Activated CD8-positive, alpha-beta T cell treated with anti-CD3 and anti-CD28 coated beads, Interleukin-2, amount 10 ng/mL, durations not matched to agents 7 days and 5 days (primary cell): Measurements from ENCODE around the gene GRIA3. TPM values are rescaled to one million over a fixed set of nuclear protein-coding genes. Genes with fewer than 3 reads are reported as not detected.

Source experiments
- ATAC-seq: fragments of 150-1000 bp; cut with Tn5 transposase; one replicate; pipeline ENCODE4 v1.10.0; 2021; ENCODE audit warnings: moderate library complexity
- CTCF ChIA-PET: fragments of 350-600 bp; sonication (Branson Sonifier 250); formaldehyde crosslinking; loops from one replicate; lab custom pipeline; 2021; ENCODE audit warnings: antibody characterized with exemption; lab: Charles Lee
- POLR2A ChIA-PET: fragments of 350-600 bp; sonication (Branson Sonifier 250); formaldehyde crosslinking; loops from one replicate; lab custom pipeline; 2021; ENCODE audit warnings: antibody characterized with exemption; lab: Charles Lee
- DNase-seq: peaks from one replicate; pipeline ENCODE4 v3.0.0-alpha.2; 2020
- H3K27ac Mint-ChIP-seq: one replicate; pipeline ENCODE4 v1.8.0; 2021; ENCODE audit warnings: mild to moderate bottlenecking, mixed read lengths
- H3K27me3 Mint-ChIP-seq: one replicate; pipeline ENCODE4 v1.8.0; 2021; ENCODE audit warnings: low read depth, mixed read lengths
- H3K36me3 Mint-ChIP-seq: one replicate; pipeline ENCODE4 v1.8.0; 2021; ENCODE audit warnings: low read depth, mixed read lengths
- H3K4me1 Mint-ChIP-seq: one replicate; pipeline ENCODE4 v1.8.0; 2021; ENCODE audit warnings: low read depth, mixed read lengths
- H3K4me3 Mint-ChIP-seq: one replicate; pipeline ENCODE4 v1.8.0; 2021; ENCODE audit warnings: mild to moderate bottlenecking, mixed read lengths
- H3K9me3 Mint-ChIP-seq: one replicate; pipeline ENCODE4 v1.8.0; 2022; ENCODE audit warnings: mixed read lengths; ENCODE audit not compliant: insufficient read depth
- total RNA-seq, 2 experiments: library from RNA; stranded (reverse); gene quantifications; one replicate each; pipeline ENCODE4 v1.2.3, GENCODE V29; 2021

The GRIA3 gene
- total RNA-seq, 2 experiments from 2014 or later: not detected

DNA sequence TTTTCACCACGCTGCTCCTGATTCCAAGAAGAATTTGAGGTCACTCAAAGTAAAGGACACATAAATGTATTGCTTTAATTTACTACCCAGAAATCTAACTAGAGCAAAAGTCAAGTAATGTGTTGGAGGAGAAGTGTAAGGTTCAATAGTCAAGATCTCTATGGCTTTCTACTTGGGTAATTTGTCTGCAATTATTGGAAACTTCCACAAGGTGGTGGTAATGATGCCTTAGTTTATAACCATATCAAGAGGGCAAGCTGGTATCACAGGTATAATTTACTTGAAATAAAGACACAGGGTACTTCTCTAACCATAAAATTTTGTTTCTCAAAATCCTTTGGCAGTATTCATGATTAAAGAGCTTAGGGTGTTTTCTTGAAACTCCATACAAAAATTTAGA, 10.2 kb upstream of the GRIA3 start:
- no peak for ATAC-seq
- no peaks in the 10 kb centered on the region for H3K9me3 Mint-ChIP-seq
- H3K4me3 Mint-ChIP-seq: no peak overlapping the region
- no peak for DNase-seq
- ChIA-PET POLR2A (no interaction called here), CTCF (no interaction called here)
- no peaks in the 10 kb centered on the region for H3K4me1 Mint-ChIP-seq
- no peaks in the 10 kb centered on the region for H3K27me3 Mint-ChIP-seq
- H3K36me3 Mint-ChIP-seq: no peaks in the 10 kb centered on the region
- H3K27ac Mint-ChIP-seq: no peak overlapping the region

DNA sequence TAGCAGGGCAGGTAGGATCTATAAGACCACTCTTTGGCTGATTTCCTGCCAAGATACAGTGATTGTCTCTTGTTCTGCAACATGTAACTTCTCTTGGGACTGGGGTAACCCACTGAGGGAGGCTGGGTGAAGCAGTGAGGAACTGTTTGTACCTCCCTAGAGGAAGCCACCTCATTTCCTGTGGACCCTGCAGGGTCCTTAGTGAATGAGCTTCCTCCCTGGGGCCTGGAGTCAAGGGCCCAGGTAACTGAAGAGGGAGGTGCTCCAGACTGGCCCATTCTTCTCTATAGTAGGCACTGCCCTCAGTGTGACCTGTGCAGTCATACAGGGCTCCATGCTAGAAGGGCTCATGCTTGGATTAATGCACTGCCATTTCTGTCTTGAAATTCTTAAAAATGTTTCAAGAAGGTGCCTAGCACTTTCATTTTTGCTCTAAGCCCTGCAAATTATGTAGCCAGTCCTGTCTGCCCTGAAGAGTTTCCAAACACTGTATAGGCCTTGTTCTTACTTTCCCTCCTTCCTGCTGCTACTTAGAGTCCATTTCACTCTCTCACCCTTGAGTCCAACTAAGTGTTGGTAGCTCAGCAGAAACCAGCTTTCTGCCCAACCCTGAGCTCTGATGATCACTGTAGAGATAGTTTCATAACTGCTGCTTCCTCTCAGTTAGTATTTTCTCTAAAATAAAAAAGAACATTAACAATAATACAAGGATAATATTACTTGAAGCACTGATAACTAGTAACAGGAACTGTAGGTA, 8.5 kb upstream of the GRIA3 start:
- H3K27ac Mint-ChIP-seq: no peak overlapping the region
- no peak overlapping the region for H3K4me3 Mint-ChIP-seq
- DNase-seq (no peak), ATAC-seq (no peak)
- ChIA-PET POLR2A (no interaction called here), CTCF (no interaction called here)
- no peaks in the 10 kb centered on the region for H3K9me3 Mint-ChIP-seq
- H3K4me1 Mint-ChIP-seq: no peaks in the 10 kb centered on the region
- no peaks in the 10 kb centered on the region for H3K27me3 Mint-ChIP-seq
- no peaks in the 10 kb centered on the region for H3K36me3 Mint-ChIP-seq

DNA sequence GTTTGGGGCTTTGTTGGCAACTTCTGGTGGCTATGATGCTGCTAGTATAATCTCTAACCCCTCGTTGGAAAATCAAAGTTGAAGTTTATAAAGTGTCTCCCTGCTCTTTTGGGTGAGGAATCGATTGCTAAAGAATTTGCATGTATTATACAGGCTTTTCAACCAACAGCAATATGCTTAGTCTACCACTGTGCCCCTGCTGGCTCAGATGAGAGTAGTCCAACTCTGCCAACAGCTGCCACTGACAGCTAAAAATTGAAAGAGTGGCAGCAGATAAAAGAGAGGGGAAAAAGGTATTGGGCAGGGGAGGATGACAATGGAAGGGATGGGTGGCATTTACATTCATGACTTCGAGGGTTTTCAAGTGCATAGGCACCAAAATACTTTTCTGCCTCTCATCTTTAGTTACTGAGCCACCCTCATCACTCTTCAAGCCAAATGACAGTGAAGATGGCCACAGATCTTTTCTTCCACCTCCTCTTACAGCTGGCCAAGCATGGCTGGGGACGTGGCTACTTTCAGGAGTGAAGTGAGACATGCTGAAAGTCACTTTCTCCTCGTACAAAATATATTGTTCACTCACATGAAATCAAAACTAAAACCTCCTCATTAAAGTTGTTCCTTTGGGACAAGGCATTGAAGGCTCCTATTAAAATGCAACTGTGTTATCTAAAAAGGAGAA, 2.7 kb upstream of the GRIA3 start:
- H3K27me3 Mint-ChIP-seq: peaks cover 23% of the 10 kb centered on the region
- H3K36me3 Mint-ChIP-seq: no peaks in the 10 kb centered on the region
- CTCF ChIA-PET: no interaction called here
- DNase-seq (no peak), ATAC-seq (no peak)
- no peak overlapping the region for H3K27ac Mint-ChIP-seq
- POLR2A ChIA-PET: no interaction called here
- H3K4me3 Mint-ChIP-seq: no peak overlapping the region
- no peaks in the 10 kb centered on the region for H3K4me1 Mint-ChIP-seq
- H3K9me3 Mint-ChIP-seq: no peaks in the 10 kb centered on the region

DNA sequence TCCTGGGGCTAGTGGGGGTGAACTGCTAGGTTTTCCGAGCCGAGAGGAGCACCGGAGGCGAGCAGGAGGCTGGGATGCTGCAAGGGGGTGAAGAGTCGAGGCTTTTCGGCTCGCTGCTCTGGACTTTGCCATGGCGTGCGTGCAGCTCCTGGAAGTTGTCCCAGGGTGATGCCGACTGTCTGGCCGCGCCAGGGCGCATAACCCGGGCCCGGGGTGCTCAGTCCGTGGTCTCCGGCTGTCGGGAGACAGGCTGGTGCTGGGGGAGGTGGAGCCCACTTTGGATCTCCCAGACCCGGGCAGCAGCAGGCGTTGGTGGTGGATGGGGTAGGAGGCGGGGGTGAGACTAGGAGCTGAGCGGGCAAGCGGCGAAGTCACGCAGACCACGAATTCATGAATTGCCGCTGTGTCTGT, 793 bp downstream of the GRIA3 start:
- no peak overlapping the region for H3K4me3 Mint-ChIP-seq
- ChIA-PET CTCF (no interaction called here), POLR2A (no interaction called here)
- peaks cover 23% of the 10 kb centered on the region for H3K27me3 Mint-ChIP-seq
- H3K9me3 Mint-ChIP-seq: no peaks in the 10 kb centered on the region
- no peaks in the 10 kb centered on the region for H3K36me3 Mint-ChIP-seq
- no peaks in the 10 kb centered on the region for H3K4me1 Mint-ChIP-seq
- no peak for DNase-seq
- no peak for ATAC-seq
- no peak overlapping the region for H3K27ac Mint-ChIP-seq

DNA sequence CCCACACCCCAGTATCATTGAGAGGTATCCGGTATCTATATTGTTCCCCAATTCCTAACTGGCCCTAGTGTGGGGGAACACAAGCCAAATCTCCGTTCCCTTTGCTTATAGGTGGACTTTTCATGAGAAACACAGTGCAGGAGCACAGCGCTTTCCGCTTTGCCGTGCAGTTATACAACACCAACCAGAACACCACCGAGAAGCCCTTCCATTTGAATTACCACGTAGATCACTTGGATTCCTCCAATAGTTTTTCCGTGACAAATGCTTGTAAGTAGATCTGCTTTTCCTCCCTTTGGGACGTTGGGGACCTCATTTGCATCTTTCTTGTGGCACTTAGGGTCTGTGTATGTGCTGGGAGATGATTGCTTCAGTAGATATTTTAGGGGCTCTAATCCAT, 1.6 kb downstream of the GRIA3 start:
- ChIA-PET POLR2A (no interaction called here), CTCF (no interaction called here)
- no peak for ATAC-seq
- no peak overlapping the region for H3K4me3 Mint-ChIP-seq
- no peaks in the 10 kb centered on the region for H3K36me3 Mint-ChIP-seq
- no peaks in the 10 kb centered on the region for H3K9me3 Mint-ChIP-seq
- no peak for DNase-seq
- peaks cover 23% of the 10 kb centered on the region for H3K27me3 Mint-ChIP-seq
- no peak overlapping the region for H3K27ac Mint-ChIP-seq
- H3K4me1 Mint-ChIP-seq: no peaks in the 10 kb centered on the region

DNA sequence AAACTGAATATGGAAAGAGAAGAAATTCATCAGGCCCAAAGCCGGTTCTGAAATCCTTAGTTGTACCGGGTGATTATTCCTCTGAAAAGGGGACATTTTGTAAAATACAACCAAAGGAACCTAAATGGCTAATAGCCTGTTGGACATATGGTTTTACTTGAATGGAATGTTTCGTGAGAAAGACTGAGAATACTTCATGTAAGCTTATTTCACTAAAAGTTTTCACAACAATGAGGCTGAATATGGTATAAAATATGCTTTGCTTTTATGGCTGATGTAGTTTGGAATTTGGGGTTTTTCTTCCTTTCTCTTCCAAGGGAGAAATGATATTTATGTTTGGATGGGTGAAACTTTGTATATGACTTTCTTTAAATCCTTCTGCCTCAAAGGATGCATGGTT, 2.7 kb downstream of the GRIA3 start:
- no peak overlapping the region for H3K4me3 Mint-ChIP-seq
- CTCF ChIA-PET: no interaction called here
- ATAC-seq: no peak
- no peaks in the 10 kb centered on the region for H3K9me3 Mint-ChIP-seq
- H3K27ac Mint-ChIP-seq: no peak overlapping the region
- POLR2A ChIA-PET: no interaction called here
- peaks cover 23% of the 10 kb centered on the region for H3K27me3 Mint-ChIP-seq
- no peaks in the 10 kb centered on the region for H3K4me1 Mint-ChIP-seq
- H3K36me3 Mint-ChIP-seq: no peaks in the 10 kb centered on the region
- no peak for DNase-seq

DNA sequence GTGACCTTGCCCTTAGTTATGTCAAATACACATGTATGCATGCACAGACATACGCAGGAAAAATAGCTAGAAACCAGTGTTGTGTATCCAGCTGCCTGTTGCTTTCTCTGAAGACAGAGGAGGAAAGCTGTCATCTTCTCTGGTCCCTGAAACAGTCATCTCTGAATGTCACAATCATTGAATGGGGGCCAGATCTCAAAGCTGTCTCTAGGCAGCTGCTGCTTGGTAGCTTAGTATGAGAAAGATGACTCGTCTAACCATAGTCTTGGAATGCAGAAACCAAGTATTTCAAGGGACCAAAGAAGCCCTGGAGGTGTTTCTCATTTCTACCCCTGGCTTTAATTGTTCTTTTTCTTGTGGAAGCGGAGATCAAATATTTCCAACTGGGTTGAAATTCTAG, 4.0 kb downstream of the GRIA3 start:
- no peak for DNase-seq
- CTCF ChIA-PET: no interaction called here

DNA sequence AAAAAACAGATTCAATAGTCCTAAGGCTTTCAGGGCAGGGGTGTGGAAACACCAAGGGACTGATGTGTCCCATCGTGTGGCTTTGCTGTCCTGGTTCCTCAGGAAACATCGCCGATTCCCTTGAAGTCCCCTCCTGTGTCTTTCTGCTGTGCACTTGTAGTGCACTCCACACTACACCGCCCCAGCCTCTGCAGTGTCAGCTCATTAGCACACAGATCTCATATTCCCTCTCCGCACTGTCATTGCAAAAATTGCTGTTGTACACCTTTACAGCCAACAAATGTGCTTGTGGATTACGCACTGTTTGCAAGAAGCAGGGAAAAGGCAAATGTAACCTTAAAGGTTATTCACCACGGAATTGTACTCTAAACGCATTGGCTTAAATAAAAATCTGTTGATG, 5.3 kb downstream of the GRIA3 start:
- H3K4me1 Mint-ChIP-seq: no peaks in the 10 kb centered on the region
- H3K4me3 Mint-ChIP-seq: no peak overlapping the region
- ChIA-PET POLR2A (no interaction called here), CTCF (no interaction called here)
- ATAC-seq (no peak), DNase-seq (no peak)
- H3K9me3 Mint-ChIP-seq: no peaks in the 10 kb centered on the region
- no peaks in the 10 kb centered on the region for H3K36me3 Mint-ChIP-seq
- peaks cover 9% of the 10 kb centered on the region for H3K27me3 Mint-ChIP-seq
- H3K27ac Mint-ChIP-seq: no peak overlapping the region

More for the DNA sequence above, 4.0 kb downstream of the GRIA3 start:
- POLR2A ChIA-PET: no interaction called here
- no peaks in the 10 kb centered on the region for H3K9me3 Mint-ChIP-seq
- no peaks in the 10 kb centered on the region for H3K4me1 Mint-ChIP-seq
- no peak overlapping the region for H3K27ac Mint-ChIP-seq
- no peaks in the 10 kb centered on the region for H3K36me3 Mint-ChIP-seq
- H3K27me3 Mint-ChIP-seq: peaks cover 21% of the 10 kb centered on the region
- H3K4me3 Mint-ChIP-seq: no peak overlapping the region
- no peak for ATAC-seq

DNA sequence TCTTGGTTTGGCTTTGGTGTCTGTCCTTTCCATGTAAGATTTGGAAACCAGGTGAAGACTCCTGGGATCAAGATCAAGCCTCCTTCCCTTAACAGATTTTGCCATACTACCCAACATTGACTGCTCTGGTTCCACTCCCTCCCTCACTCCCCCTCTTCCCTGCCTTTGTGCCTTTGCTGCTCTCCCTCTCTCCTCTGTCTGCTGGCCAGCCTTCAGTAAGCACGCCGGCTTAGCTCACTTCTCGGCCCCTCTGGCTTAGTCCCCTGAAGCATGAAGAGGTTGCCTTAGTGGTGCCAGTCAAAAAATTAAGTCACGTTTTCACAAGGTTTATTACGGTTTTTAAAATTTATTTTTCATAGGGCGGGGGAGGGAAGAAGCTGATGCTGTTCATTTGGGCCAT, 6.0 kb downstream of the GRIA3 start:
- Mint-ChIP-seq H3K9me3 (no peaks in the 10 kb centered on the region), H3K4me1 (no peaks in the 10 kb centered on the region), H3K36me3 (no peaks in the 10 kb centered on the region), H3K27me3 (peaks cover 6% of the 10 kb centered on the region), H3K27ac (no peak overlapping the region), H3K4me3 (no peak overlapping the region)
- ChIA-PET POLR2A (no interaction called here), CTCF (no interaction called here)
- no peak for ATAC-seq
- no peak for DNase-seq

DNA sequence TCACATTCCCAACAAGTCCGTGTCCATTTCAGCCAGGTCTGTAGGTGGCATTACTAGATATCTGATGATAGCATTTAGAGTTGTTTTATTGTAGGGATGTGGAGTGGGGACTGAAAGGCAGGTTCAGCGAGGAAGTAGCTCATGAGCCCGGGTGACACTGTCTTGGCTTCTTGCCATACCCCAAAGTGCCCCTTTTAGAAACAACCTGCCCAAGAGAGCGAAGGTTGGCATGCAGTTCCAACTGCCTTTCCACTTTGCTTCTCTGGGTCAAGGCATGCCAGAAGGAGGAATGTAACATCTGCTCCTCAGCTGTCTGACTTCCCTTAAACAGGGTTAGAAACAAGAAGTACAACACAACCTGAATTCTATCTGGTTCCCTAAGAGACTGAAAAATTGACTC, 9.0 kb downstream of the GRIA3 start:
- H3K4me3 Mint-ChIP-seq: no peak overlapping the region
- ChIA-PET POLR2A (no interaction called here), CTCF (no interaction called here)
- H3K36me3 Mint-ChIP-seq: no peaks in the 10 kb centered on the region
- ATAC-seq (no peak), DNase-seq (no peak)
- H3K4me1 Mint-ChIP-seq: no peaks in the 10 kb centered on the region
- no peaks in the 10 kb centered on the region for H3K27me3 Mint-ChIP-seq
- no peaks in the 10 kb centered on the region for H3K9me3 Mint-ChIP-seq
- H3K27ac Mint-ChIP-seq: no peak overlapping the region

DNA sequence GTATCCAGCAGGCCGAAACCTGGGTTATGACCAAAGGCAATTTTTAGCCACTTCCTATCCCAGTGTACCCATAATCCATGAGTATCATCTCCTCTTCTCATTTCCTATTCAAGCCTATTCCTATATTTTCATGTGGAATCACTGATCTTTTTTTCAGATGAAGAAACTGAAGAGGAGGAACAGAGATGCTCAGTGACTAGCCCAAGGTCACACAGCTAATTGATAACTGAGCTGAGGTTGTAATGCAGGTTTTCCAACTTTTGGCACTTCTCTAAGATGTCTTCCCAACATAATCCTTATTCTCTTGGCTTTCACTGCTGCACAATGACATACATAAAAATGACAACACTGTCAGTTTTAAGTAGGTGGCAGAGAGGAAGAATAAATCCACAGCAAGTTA, 15.3 kb downstream of the GRIA3 start:
- Mint-ChIP-seq H3K27me3 (no peaks in the 10 kb centered on the region), H3K36me3 (no peaks in the 10 kb centered on the region), H3K27ac (no peak overlapping the region), H3K9me3 (no peaks in the 10 kb centered on the region), H3K4me1 (no peaks in the 10 kb centered on the region), H3K4me3 (no peak overlapping the region)
- CTCF ChIA-PET: no interaction called here
- DNase-seq (no peak), ATAC-seq (no peak)
- POLR2A ChIA-PET: no interaction called here

DNA sequence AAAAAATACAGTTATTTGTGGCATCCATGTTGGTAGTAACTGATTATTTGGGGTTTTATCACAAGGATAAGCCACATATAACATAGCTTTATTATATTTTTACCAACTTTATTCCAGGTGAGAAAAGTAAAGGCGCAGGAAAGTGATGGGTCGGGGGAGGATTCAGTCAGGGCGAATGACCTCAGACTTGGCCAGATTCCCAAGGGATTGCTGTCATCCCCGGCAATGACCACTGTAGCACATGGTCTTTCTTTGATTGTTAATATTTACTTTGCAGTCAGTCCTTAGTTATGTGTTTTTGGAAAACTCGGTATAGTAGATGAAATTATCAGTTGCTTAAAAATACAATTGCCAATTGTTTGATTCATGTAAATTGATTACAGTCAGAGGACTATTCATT, 17.6 kb downstream of the GRIA3 start:
- Mint-ChIP-seq H3K27me3 (no peaks in the 10 kb centered on the region), H3K36me3 (no peaks in the 10 kb centered on the region), H3K4me1 (no peaks in the 10 kb centered on the region), H3K4me3 (no peak overlapping the region), H3K27ac (no peak overlapping the region), H3K9me3 (no peaks in the 10 kb centered on the region)
- DNase-seq (no peak), ATAC-seq (no peak)
- POLR2A ChIA-PET: no interaction called here
- CTCF ChIA-PET: no interaction called here
